ENCODE data around the gene CASP5. TPM values are rescaled to one million over a fixed set of nuclear protein-coding genes. Genes with fewer than 3 reads are reported as not detected.

The CASP5 gene
- not detected in 5 replicates for total RNA-seq (2022; extraction: Qiagen RNA extraction)

GRCh38 chr11:105023003-105023402 lies at the start of gene CASP5:
CASP5 (minus strand) TSS chr11:105023168; CDS start chr11:105023136, 32 bp downstream.

GRCh38 chr11:105044557-105045524 lies 21.9 kb upstream of the CASP5 start, which contains the start of gene CARD16:
CARD16 (minus strand) TSS chr11:105045335; CDS start chr11:105045297, 38 bp downstream.

GRCh38 chr11:105034813-105035620 lies 12.0 kb upstream of the CASP5 start, which contains the start of gene CASP1:
CASP1 (minus strand) TSS chr11:105035144; CDS start chr11:105035113, 31 bp downstream.

GRCh38 chr11:104968355-104968855 lies 54.6 kb downstream of the CASP5 start, which contains the start of gene CASP4:
CASP4 (minus strand) TSS chr11:104968574; CDS start chr11:104968525, 49 bp downstream.

Other genes starting within 250 kb of the CASP5 start
- not detected in 5 replicates for gene CASP12, start 124.7 kb downstream of the CASP5 start, total RNA-seq (2022; extraction: Qiagen RNA extraction)
- gene CASP4, start 54.6 kb downstream of the CASP5 start, total RNA-seq (2022; extraction: Qiagen RNA extraction) = 3.5 to 6.9 TPM (median 4.7 TPM) in 5 replicates
- 0.45 to 1.0 TPM (median 0.57 TPM) in 3 of 5 replicates, not detected in the others for gene CASP1, start 12.0 kb upstream of the CASP5 start, total RNA-seq (2022; extraction: Qiagen RNA extraction)
- not detected in 5 replicates for gene CARD16, start 22.2 kb upstream of the CASP5 start, total RNA-seq (2022; extraction: Qiagen RNA extraction)
- not detected in 5 replicates for gene CARD18, start 116.6 kb upstream of the CASP5 start, total RNA-seq (2022; extraction: Qiagen RNA extraction)

Measured in A549 treated with Mapracorat at 1 μM for 4 hours (cell line).